Fibroblast of pulmonary artery (primary cell): ENCODE data around the gene ACSBG1.

Experiments used
- DNase-seq: peaks from one replicate; pipeline ENCODE4 v3.0.0-alpha.2; 2010; ENCODE audit warnings: low read depth
- H3K4me3 ChIP-seq: replicated peaks from 2 replicates; pipeline ENCODE4 v1.5.1; 2011; ENCODE audit warnings: low read depth, mild to moderate bottlenecking, control low read depth, low read length, moderate library complexity
- TF ChIP-seq, protein P1 (sequence below): IDR thresholded peaks from 2 replicates; pipeline ENCODE4 v1.5.1; 2011; ENCODE audit warnings: mild to moderate bottlenecking, control low read depth, low read length, inconsistent platforms; ENCODE audit errors: missing control alignments

The ACSBG1 gene

DNA sequence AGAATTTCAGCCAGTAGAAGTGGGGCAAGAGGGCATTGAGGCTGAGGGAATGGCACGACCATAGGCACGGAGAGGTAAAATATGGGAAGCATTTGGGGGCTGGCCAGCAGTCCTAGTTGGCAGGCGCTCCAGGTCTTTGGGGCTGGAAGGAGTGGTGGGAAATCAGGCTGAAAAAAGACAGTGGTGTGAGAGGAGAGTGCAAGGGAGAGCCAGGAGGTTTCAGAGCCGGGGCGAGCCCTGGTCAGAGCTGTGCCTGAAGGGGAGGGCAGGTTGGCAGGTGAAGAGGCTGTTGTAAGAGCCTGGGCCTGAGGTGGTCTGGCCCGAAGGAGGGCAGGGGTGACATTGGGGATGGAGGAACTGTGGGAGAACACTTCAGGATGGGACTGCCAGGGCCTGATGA lies 86.8 kb downstream of the ACSBG1 start:
- TF ChIP-seq, protein P1, sequence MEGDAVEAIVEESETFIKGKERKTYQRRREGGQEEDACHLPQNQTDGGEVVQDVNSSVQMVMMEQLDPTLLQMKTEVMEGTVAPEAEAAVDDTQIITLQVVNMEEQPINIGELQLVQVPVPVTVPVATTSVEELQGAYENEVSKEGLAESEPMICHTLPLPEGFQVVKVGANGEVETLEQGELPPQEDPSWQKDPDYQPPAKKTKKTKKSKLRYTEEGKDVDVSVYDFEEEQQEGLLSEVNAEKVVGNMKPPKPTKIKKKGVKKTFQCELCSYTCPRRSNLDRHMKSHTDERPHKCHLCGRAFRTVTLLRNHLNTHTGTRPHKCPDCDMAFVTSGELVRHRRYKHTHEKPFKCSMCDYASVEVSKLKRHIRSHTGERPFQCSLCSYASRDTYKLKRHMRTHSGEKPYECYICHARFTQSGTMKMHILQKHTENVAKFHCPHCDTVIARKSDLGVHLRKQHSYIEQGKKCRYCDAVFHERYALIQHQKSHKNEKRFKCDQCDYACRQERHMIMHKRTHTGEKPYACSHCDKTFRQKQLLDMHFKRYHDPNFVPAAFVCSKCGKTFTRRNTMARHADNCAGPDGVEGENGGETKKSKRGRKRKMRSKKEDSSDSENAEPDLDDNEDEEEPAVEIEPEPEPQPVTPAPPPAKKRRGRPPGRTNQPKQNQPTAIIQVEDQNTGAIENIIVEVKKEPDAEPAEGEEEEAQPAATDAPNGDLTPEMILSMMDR: no peak
- H3K4me3 ChIP-seq: no peak overlapping the region
- no peak for DNase-seq

DNA sequence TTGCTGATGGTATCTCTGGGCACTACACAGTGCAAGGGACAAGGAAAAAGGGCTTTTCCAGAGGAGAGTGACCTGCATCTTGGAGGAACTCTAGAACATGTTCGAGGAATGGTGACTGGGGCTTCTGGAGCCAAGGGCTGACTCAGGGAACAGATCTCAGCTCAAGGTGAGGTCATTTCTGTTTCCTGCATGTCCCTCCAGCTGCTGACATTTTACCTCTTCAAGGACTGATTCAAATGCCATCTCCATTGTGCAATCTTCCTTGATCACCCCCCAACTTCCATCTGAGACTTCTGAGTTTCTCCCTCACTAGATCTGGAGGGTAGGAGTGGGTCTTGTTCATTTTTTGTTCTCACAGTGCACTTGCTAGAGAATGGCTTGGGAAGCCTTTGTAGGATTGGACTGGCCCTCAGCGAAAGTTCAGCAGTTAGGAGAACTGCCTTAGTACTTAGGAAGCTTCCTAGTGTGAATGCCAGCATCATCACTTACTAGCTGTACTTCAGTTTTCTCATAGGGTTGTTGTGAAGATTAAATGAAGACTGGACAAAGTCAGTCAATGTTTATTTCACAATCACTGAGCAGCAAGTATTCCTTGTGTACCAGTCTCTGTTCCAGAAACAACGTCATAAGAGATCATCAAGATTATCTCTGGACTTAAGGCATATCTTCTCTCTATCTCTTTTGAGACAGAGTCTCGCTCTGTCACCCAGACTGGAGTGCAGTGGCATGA lies 87.8 kb downstream of the ACSBG1 start:
- H3K4me3 ChIP-seq: no peak overlapping the region
- no peak for DNase-seq
- TF ChIP-seq, protein P1: no peak

DNA sequence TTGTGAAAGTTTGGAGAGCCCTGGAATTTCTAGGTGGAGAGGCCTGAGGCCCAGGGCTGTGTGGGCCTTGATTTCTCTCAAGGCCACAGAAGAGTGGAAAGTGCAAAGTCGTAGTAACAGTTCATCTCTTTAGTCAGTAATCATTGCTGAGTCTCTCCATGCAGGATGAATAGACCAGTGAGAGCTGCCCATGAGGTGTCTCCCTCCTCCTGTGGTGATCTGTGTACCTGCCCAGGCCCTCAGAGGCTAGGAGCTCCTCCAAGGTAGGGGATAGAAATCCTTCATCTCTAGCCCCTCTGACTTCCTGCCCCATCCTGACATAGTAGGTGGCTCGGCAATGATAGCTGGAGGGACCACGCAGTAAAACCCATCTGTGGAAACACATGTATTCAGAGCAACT lies 92.0 kb downstream of the ACSBG1 start:
- DNase-seq: no peak
- TF ChIP-seq, protein P1: no peak
- H3K4me3 ChIP-seq: no peak overlapping the region

DNA sequence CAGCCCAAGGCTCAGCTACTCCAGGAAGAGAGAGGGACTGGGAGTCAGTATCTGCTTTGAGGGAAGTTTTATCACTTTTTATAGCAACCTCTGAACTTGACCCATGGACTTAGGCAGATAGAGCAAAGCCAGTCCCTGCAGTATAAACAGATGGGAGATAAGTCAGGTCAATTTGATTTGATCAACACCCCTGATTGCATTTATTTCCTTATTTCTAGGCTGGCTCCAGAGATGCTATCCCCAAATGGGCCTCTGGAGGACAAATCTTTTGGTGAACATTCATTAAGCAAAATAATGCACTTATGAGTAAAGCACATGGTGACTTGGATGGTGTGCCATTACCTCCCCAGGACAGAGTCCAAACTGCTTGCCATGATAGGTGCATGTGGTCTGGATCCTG lies 94.1 kb downstream of the ACSBG1 start:
- DNase-seq: no peak
- TF ChIP-seq, protein P1: no peak
- H3K4me3 ChIP-seq: no peak overlapping the region

DNA sequence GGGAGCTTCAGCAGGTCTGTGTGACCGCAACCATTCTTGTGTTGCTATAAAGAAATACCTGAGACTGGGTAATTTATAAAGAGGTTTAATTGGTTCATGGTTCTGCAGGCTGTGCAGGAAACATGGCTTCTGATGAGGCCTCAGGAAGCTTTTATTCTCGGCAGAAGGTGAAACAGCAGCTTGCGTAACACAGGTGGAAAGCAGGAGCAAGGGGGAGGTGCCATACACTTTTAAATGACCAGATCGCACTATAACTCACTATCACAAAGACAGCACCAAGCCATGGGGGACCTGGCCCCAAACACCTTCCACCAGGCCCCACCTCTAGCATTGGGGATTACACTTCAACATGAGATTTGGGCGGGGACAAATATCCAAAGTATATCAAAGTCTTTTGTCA lies 94.8 kb downstream of the ACSBG1 start:
- no peak for DNase-seq
- no peak overlapping the region for H3K4me3 ChIP-seq
- TF ChIP-seq, protein P1: no peak

DNA sequence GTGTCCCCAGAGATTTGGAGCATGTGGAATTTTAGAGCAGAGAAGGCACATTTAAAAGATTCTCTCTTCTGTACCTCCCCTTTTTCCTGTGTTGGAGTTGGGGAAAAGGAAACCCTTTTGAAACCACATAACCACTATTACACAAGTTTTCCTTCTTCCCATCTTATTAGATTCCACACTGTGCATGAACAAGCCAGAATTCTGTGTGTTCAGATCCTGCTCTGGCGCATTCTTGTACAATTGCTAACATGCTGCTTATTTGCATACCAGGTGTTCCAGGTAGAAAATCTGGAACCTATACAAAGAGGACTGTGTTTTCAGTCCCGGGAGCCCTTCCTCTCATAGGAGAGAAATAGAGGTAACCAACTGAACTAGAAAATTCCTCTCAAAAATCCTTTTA lies 100.6 kb downstream of the ACSBG1 start:
- TF ChIP-seq, protein P1: no peak
- no peak overlapping the region for H3K4me3 ChIP-seq
- no peak for DNase-seq
